IMR-90 (cell line): Measurements from ENCODE around the gene FOSL1. TPM values are rescaled to one million over a fixed set of nuclear protein-coding genes. Genes with fewer than 3 reads are reported as not detected.

ENCODE experiments used
- ATAC-seq: fragments of 200-7000 bp; cut with Tn5 transposase; 2 replicates; pipeline ENCODE4 v1.9.1; 2020; ENCODE audit warnings: low read depth, mild to moderate bottlenecking, moderate library complexity
- BruUV-seq: library from RNA; stranded (reverse); fragments of 400-500 nt; replicated peaks from 2 replicates; lab custom pipeline; 2021; lab: Mats Ljungman, UMichigan
- CTCF ChIA-PET: fragments of 300-600 bp; formaldehyde crosslinking; extraction: SDS; loops from one replicate; lab custom pipeline; 2021; ENCODE audit warnings: antibody characterized with exemption; lab: Yijun Ruan, JAX
- POLR2A ChIA-PET: fragments of 300-600 bp; sonication (Branson Sonifier 250); formaldehyde crosslinking; loops from one replicate; lab custom pipeline; 2022; ENCODE audit warnings: antibody characterized with exemption; ENCODE audit not compliant: unreplicated experiment; lab: Charles Lee
- DNase-seq: peaks from one replicate; pipeline ENCODE4 v3.0.0; 2013
- H2AFZ ChIP-seq: replicated peaks from 2 replicates; pipeline ENCODE3; 2013; ENCODE audit warnings: low read length, mild to moderate bottlenecking; ENCODE audit not compliant: poor library complexity
- H2AK5ac ChIP-seq: 2 replicates; pipeline ENCODE4 v1.6.1; 2013; ENCODE audit warnings: low read depth, low read length, inconsistent platforms
- H2AK9ac ChIP-seq: replicated peaks from 2 replicates; pipeline ENCODE3; 2013; ENCODE audit warnings: mild to moderate bottlenecking, low read depth, low read length, moderate library complexity; ENCODE audit not compliant: poor library complexity
- H2BK120ac ChIP-seq: 2 replicates; pipeline ENCODE4 v1.6.1; 2013; ENCODE audit warnings: low read depth, low read length, inconsistent platforms
- H2BK15ac ChIP-seq: 3 replicates; pipeline ENCODE4 v1.6.1; 2013; ENCODE audit warnings: low read depth, low read length, inconsistent platforms
- H2BK20ac ChIP-seq: 2 replicates; pipeline ENCODE4 v1.6.1; 2013; ENCODE audit warnings: low read depth, mild to moderate bottlenecking, inconsistent platforms, low read length, moderate library complexity
- H2BK5ac ChIP-seq: 2 replicates; pipeline ENCODE4 v1.6.1; 2013; ENCODE audit warnings: mild to moderate bottlenecking, low read depth, low read length, inconsistent platforms; ENCODE audit not compliant: poor library complexity, severe bottlenecking
- H3K14ac ChIP-seq: replicated peaks from 2 replicates; pipeline ENCODE4 v1.6.1; 2013; ENCODE audit warnings: low read depth, low read length, inconsistent platforms
- H3K18ac ChIP-seq: 2 replicates; pipeline ENCODE4 v1.6.1; 2013; ENCODE audit warnings: low read depth, low read length, control low read depth
- H3K23ac ChIP-seq: 2 replicates; pipeline ENCODE4 v1.6.1; 2013; ENCODE audit warnings: low read depth, low read length, inconsistent platforms
- H3K27ac ChIP-seq: 2 replicates; pipeline ENCODE4 v1.5.1; 2013; ENCODE audit warnings: mild to moderate bottlenecking, control low read depth, low read length; ENCODE audit not compliant: insufficient read depth
- H3K27me3 ChIP-seq: 2 replicates; pipeline ENCODE4 v1.6.1; 2013; ENCODE audit warnings: low read length; ENCODE audit not compliant: control insufficient read depth, insufficient read depth
- H3K36me3 ChIP-seq: 2 replicates; pipeline ENCODE4 v1.6.1; 2013; ENCODE audit warnings: low read length, mixed read lengths; ENCODE audit not compliant: control insufficient read depth, insufficient read depth
- H3K4ac ChIP-seq: 2 replicates; pipeline ENCODE4 v1.6.1; 2013; ENCODE audit warnings: low read depth, low read length, inconsistent platforms
- H3K4me1 ChIP-seq: 2 replicates; pipeline ENCODE4 v1.6.1; 2013; ENCODE audit warnings: low read length, mixed read lengths; ENCODE audit not compliant: control insufficient read depth, insufficient read depth
- H3K4me2 ChIP-seq: 2 replicates; pipeline ENCODE4 v1.6.1; 2013; ENCODE audit warnings: low read depth, mild to moderate bottlenecking, control low read depth, low read length, moderate library complexity
- H3K4me3 ChIP-seq: 2 replicates; pipeline ENCODE4 v1.5.1; 2013; ENCODE audit warnings: low read depth, mild to moderate bottlenecking, control low read depth, low read length, moderate library complexity; ENCODE audit not compliant: insufficient read depth
- H3K56ac ChIP-seq: 2 replicates; pipeline ENCODE4 v1.6.1; 2013; ENCODE audit warnings: low read length, inconsistent platforms; ENCODE audit not compliant: insufficient read depth; ENCODE audit errors: extremely low read depth
- H3K79me1 ChIP-seq, 2 experiments: 2 replicates each; pipeline ENCODE4 v1.6.1; 2013; ENCODE audit warnings: low read length in 2 of 2, inconsistent platforms in 1 of 2, low read depth in 1 of 2
- H3K9ac ChIP-seq: 2 replicates; pipeline ENCODE4 v1.6.1; 2013; ENCODE audit warnings: low read depth, low read length, control low read depth
- H3K9me1 ChIP-seq: 2 replicates; pipeline ENCODE4 v1.6.1; 2013; ENCODE audit warnings: low read length, inconsistent platforms; ENCODE audit not compliant: insufficient read depth
- H3K9me3 ChIP-seq: 2 replicates; pipeline ENCODE4 v1.6.1; 2013; ENCODE audit warnings: low read length; ENCODE audit not compliant: control insufficient read depth, insufficient read depth
- H4K20me1 ChIP-seq: 2 replicates; pipeline ENCODE4 v1.6.1; 2013; ENCODE audit warnings: low read length, inconsistent platforms; ENCODE audit not compliant: insufficient read depth
- H4K5ac ChIP-seq: 2 replicates; pipeline ENCODE4 v1.6.1; 2013; ENCODE audit warnings: mild to moderate bottlenecking, low read depth, low read length, control low read depth
- H4K8ac ChIP-seq, 2 experiments: 2 replicates each; pipeline ENCODE4 v1.6.1; 2013; ENCODE audit warnings: low read depth in 2 of 2, low read length in 2 of 2, control low read depth in 1 of 2, inconsistent platforms in 1 of 2
- H4K91ac ChIP-seq: 2 replicates; pipeline ENCODE4 v1.6.1; 2013; ENCODE audit warnings: low read depth, low read length, inconsistent platforms; ENCODE audit not compliant: insufficient read depth
- BHLHE40 ChIP-seq: fragments of 150-350 bp; IDR thresholded peaks from 2 replicates; pipeline ENCODE4 v1.6.1; 2016; ENCODE audit warnings: mild to moderate bottlenecking, low read depth, low read length
- CEBPB ChIP-seq: IDR thresholded peaks from 2 replicates; pipeline ENCODE4 v1.6.1; 2012; ENCODE audit warnings: low read depth, low read length, improper control_type of control experiment
- CHD1 ChIP-seq: IDR thresholded peaks from 2 replicates; pipeline ENCODE4 v1.6.1; 2012; ENCODE audit warnings: low read depth, low read length, improper control_type of control experiment
- FOS ChIP-seq: fragments of 150-350 bp; IDR thresholded peaks from 2 replicates; pipeline ENCODE4 v1.6.1; 2016; ENCODE audit warnings: low read depth, low read length
- MAFK ChIP-seq: IDR thresholded peaks from 2 replicates; pipeline ENCODE4 v1.6.1; 2012; ENCODE audit warnings: low read depth, low read length, improper control_type of control experiment
- MAZ ChIP-seq: IDR thresholded peaks from 2 replicates; pipeline ENCODE4 v1.6.1; 2012; ENCODE audit warnings: low read depth, mild to moderate bottlenecking, low read length, improper control_type of control experiment, moderate library complexity, borderline replicate concordance
- MXI1 ChIP-seq: IDR thresholded peaks from 2 replicates; pipeline ENCODE4 v1.6.1; 2012; ENCODE audit warnings: low read depth, mild to moderate bottlenecking, low read length, moderate library complexity, borderline replicate concordance
- NFE2L2 ChIP-seq: fragments of 150-350 bp; IDR thresholded peaks from 2 replicates; pipeline ENCODE4 v1.6.1; 2016; ENCODE audit warnings: low read depth, mild to moderate bottlenecking, low read length
- POLR2A ChIP-seq: IDR thresholded peaks from 2 replicates; pipeline ENCODE4 v1.6.1; 2012; ENCODE audit warnings: mild to moderate bottlenecking, low read depth, low read length
- RAD21 ChIP-seq: IDR thresholded peaks from 2 replicates; pipeline ENCODE4 v1.6.1; 2012; ENCODE audit warnings: low read length, improper control_type of control experiment
- RCOR1 ChIP-seq: IDR thresholded peaks from 2 replicates; pipeline ENCODE4 v1.6.1; 2012; ENCODE audit warnings: mild to moderate bottlenecking, low read length, improper control_type of control experiment; ENCODE audit not compliant: insufficient replicate concordance
- RFX5 ChIP-seq: IDR thresholded peaks from 2 replicates; pipeline ENCODE4 v1.8.0; 2012; ENCODE audit warnings: low read depth, mild to moderate bottlenecking, low read length, moderate library complexity
- SMC3 ChIP-seq: fragments of 150-350 bp; IDR thresholded peaks from 2 replicates; pipeline ENCODE4 v1.6.1; 2016; ENCODE audit warnings: low read depth, mild to moderate bottlenecking, antibody characterized with exemption, low read length, moderate library complexity
- WGBS, 2 experiments: methylation state at CpG; one replicate each; pipeline versions ENCODE4 v1.1.5 to v1.1.7; 2013; ENCODE audit warnings: missing lambda C conversion rate in 2 of 2; ENCODE audit not compliant: insufficient read length in 1 of 2; ENCODE audit errors: extremely low coverage in 2 of 2; 5-methylcytosine and 5-hydroxymethylcytosine counted together
- dilution Hi-C: fragments of 300-500 bp; cut with HindIII; formaldehyde crosslinking; loops from one replicate; pipeline ENCODE4 v1.14.3; 2018; ENCODE audit warnings: low sequenced_read_pairs; ENCODE audit not compliant: unreplicated experiment
- in situ Hi-C: fragments of 300-500 bp; cut with MboI; formaldehyde crosslinking; loops from 3 replicates; pipeline ENCODE4 v1.14.3; 2019; ENCODE audit warnings: low sequenced_read_pairs, inconsistent platforms, mixed read lengths
- intact Hi-C: fragments of 100-400 bp; cut with micrococcal nuclease; formaldehyde crosslinking; loops from 2 replicates; pipeline ENCODE4 v1.10.0; 2022
- polyA plus RNA-seq, 3 experiments: library from polyadenylated mRNA; depleted of rRNA; stranded (reverse); fragments of >200 nt; gene quantifications; 2 replicates each; pipeline ENCODE4 v1.2.3, GENCODE V29; 2012; ENCODE audit warnings: low replicate concordance in 1 of 3
- total RNA-seq: library from RNA; depleted of rRNA; stranded (reverse); fragments of >200 nt; gene quantifications from 2 replicates; pipeline ENCODE4 v1.2.3, GENCODE V29; 2012
- TF ChIP-seq, protein P1 (sequence below): fragments of 150-350 bp; IDR thresholded peaks from 2 replicates; pipeline ENCODE4 v1.6.1; 2016; ENCODE audit warnings: low read depth, mild to moderate bottlenecking, low read length, moderate library complexity, borderline replicate concordance
- TF ChIP-seq, protein P2 (sequence below): conservative IDR thresholded peaks from 2 replicates; pipeline ENCODE4 v1.5.1; 2012; ENCODE audit warnings: mild to moderate bottlenecking, low read depth, low read length, improper control_type of control experiment

The FOSL1 gene
- total and polyA plus RNA-seq, 2 of the 4 experiments (the other 2 are of a cell fraction): 17.2 to 107 TPM

DNA sequence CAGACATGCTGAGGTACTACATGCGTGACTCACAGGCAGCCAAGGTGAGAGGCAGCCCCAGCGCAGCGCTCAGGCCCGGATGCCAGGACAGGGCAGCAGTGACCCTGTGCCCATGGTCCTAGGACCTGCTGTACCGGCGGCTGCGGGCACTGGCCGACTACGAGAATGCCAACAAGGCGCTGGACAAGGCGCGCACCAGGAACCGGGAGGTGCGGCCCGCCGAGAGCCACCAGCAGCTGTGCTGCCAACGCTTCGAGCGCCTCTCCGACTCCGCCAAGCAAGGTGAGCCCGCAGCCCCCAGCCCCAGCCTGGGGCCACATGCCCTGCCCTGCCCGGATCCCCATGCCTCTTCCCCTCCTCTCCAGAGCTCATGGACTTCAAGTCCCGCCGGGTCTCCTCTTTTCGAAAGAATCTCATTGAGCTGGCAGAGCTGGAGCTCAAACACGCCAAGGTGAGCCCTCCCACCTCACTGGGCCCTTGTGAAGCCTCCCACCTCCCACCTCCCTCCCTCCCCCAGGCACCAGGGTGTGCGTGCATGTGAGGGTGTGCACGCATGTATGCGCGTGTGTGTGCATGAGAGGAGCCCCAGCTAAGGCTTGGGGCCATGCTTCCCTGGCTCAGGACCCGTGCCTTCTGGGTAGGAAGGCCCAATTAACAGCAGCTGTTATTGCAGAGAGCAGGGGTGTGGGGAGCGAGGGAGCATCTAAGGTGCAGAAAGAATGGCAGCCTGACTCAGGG lies 47.5 kb downstream of the FOSL1 start:
- Histone ChIP-seq H2BK15ac (no peak overlapping the region), H3K79me1 (peaks cover 20 to 60% of the 10 kb centered on the region in 2 experiments), H4K20me1 (peaks cover 76% of the 10 kb centered on the region), H4K8ac (no peak overlapping the region), H3K4me1 (peaks cover 4% of the 10 kb centered on the region), H3K18ac (no peak overlapping the region), H3K4me3 (no peak overlapping the region), H4K91ac (no peak overlapping the region), H3K4me2 (no peak overlapping the region), H4K5ac (no peak overlapping the region), H2BK20ac (no peak overlapping the region), H3K14ac (no peak overlapping the region), H2BK120ac (no peak overlapping the region), H3K27me3 (no peaks in the 10 kb centered on the region), H3K4ac (no peak overlapping the region), H3K27ac (no peak overlapping the region), H2AK5ac (no peak overlapping the region), H3K23ac (no peak overlapping the region), H2AK9ac (peak overlapping the region; percentile 70), H3K36me3 (peaks cover 59% of the 10 kb centered on the region), H3K9ac (no peak overlapping the region), H3K9me1 (peaks cover 29% of the 10 kb centered on the region), H3K56ac (no peak overlapping the region), H3K9me3 (no peaks in the 10 kb centered on the region), H2BK5ac (no peak overlapping the region), H2AFZ (no peak overlapping the region)
- in situ Hi-C loops (no loop called here), intact Hi-C loops (no loop called here), dilution Hi-C loops (no loop called here)
- 96% methylated on average over 14 of the region's 33 CpGs; no CpG with 5 or more reads in 1 of the 2 experiments for WGBS, 2 experiments
- ChIA-PET CTCF (no interaction called here), POLR2A (interaction anchor here (1.0 kb wide), 1 partner anchor 140 kb away, joined by 4 read pairs; no protein-coding TSS in a partner anchor)
- no peak for ATAC-seq
- DNase-seq: no peak
- no TSS peak for BruUV-seq
- no peak for TF ChIP-seq RFX5
- no peak; the same call in 1 of the 2 replicates for TF ChIP-seq POLR2A
- TF ChIP-seq FOS: no peak
- TF ChIP-seq MAFK: no peak
- TF ChIP-seq RAD21: no peak
- no peak for TF ChIP-seq CEBPB
- TF ChIP-seq BHLHE40: no peak
- TF ChIP-seq, protein P1, sequence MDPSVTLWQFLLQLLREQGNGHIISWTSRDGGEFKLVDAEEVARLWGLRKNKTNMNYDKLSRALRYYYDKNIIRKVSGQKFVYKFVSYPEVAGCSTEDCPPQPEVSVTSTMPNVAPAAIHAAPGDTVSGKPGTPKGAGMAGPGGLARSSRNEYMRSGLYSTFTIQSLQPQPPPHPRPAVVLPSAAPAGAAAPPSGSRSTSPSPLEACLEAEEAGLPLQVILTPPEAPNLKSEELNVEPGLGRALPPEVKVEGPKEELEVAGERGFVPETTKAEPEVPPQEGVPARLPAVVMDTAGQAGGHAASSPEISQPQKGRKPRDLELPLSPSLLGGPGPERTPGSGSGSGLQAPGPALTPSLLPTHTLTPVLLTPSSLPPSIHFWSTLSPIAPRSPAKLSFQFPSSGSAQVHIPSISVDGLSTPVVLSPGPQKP: no peak
- TF ChIP-seq MAZ: no peak
- TF ChIP-seq RCOR1: no peak
- TF ChIP-seq MXI1: no peak
- TF ChIP-seq NFE2L2: no peak
- TF ChIP-seq, protein P2, sequence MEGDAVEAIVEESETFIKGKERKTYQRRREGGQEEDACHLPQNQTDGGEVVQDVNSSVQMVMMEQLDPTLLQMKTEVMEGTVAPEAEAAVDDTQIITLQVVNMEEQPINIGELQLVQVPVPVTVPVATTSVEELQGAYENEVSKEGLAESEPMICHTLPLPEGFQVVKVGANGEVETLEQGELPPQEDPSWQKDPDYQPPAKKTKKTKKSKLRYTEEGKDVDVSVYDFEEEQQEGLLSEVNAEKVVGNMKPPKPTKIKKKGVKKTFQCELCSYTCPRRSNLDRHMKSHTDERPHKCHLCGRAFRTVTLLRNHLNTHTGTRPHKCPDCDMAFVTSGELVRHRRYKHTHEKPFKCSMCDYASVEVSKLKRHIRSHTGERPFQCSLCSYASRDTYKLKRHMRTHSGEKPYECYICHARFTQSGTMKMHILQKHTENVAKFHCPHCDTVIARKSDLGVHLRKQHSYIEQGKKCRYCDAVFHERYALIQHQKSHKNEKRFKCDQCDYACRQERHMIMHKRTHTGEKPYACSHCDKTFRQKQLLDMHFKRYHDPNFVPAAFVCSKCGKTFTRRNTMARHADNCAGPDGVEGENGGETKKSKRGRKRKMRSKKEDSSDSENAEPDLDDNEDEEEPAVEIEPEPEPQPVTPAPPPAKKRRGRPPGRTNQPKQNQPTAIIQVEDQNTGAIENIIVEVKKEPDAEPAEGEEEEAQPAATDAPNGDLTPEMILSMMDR: no peak
- TF ChIP-seq SMC3: no peak
- TF ChIP-seq CHD1: no peak
